Measurements from ENCODE around the gene MAST3.
"Not testable (repeated sequence)": the region's sequence is repeated elsewhere in the genome, so short reads cannot be mapped to it uniquely, and the experiment has no call there.

The MAST3 gene

GRCh38 chr19:18102916-18103542, 5.5 kb downstream of the MAST3 start:
- H3K9me3 ChIP-seq (replicated peaks; ENCODE audit: low read length), result no peaks in the 10 kb centered on the region
- H3K4me3 ChIP-seq (ENCODE audit: low read length), result no peak overlapping the region
- H3K36me3 ChIP-seq (ENCODE audit: insufficient read depth, low read length), result no peaks in the 10 kb centered on the region
- no peak overlapping the region for H3K9ac ChIP-seq (ENCODE audit: low read depth, low read length)
- H3K4me2 ChIP-seq (ENCODE audit: low read length), result no peak overlapping the region
- peaks cover 27% of the 10 kb centered on the region for H3K4me1 ChIP-seq (ENCODE audit: control insufficient read depth, insufficient read depth, low read length)
- H3K27me3 ChIP-seq (ENCODE audit: control insufficient read depth, insufficient read depth, low read length), result peaks cover 26% of the 10 kb centered on the region

DNA sequence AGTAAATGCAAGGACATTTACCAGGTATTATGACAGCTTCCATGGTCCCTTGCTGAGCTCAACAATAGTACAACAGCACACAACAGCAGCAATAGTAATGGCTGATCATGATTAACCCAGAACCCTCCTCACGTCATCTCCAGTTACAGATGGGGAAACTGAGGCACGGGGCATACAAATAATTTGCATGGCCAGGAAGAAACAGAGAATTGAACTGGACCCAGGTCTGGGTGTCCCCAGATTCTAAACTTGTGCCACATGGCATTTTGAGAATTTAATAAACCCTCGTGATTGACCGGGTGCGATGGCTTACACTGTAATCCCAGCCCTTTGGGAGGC, 7.2 kb downstream of the MAST3 start:
- H3K27me3 ChIP-seq (ENCODE audit: control insufficient read depth, insufficient read depth, low read length), result peaks cover 9% of the 10 kb centered on the region
- H3K4me2 ChIP-seq (ENCODE audit: low read length), result peak overlapping the region; percentile 91
- peaks cover 19% of the 10 kb centered on the region for H3K4me1 ChIP-seq (ENCODE audit: control insufficient read depth, insufficient read depth, low read length)
- H3K4me3 ChIP-seq (ENCODE audit: low read length), result peak overlapping the region; percentile 69
- H3K9me3 ChIP-seq (replicated peaks; ENCODE audit: low read length), result no peaks in the 10 kb centered on the region
- peak overlapping the region; percentile 74 for H3K9ac ChIP-seq (ENCODE audit: low read depth, low read length)
- H3K36me3 ChIP-seq (ENCODE audit: insufficient read depth, low read length), result no peaks in the 10 kb centered on the region

DNA sequence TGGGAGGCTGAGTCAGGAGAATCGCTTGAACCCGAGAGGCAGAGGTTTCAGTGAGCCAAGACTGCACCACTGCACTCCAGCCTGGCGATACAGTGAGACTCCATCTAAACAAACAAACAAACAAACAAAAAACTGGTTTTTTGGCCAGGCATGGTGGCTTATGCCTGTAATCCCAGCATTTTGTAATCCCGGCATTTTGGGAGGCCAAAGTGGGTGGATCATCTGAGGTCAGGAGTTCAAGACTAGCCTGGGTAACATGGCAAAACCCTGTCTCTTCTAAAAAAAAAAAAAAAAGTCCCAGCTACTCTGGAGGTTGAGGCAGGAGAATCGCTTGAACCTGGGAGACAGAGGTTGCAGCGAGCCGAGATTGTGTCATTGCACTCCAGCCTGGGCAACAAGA, 7.7 kb downstream of the MAST3 start:
- not testable (repeated sequence) for H3K27me3 ChIP-seq (ENCODE audit: control insufficient read depth, insufficient read depth, low read length); H3K9ac ChIP-seq (ENCODE audit: low read depth, low read length); H3K4me2 ChIP-seq (ENCODE audit: low read length); H3K36me3 ChIP-seq (ENCODE audit: insufficient read depth, low read length); H3K9me3 ChIP-seq (replicated peaks; ENCODE audit: low read length); H3K4me3 ChIP-seq (ENCODE audit: low read length)
- peaks cover 19% of the 10 kb centered on the region for H3K4me1 ChIP-seq (ENCODE audit: control insufficient read depth, insufficient read depth, low read length)

GRCh38 chr19:18107235-18107634, 9.7 kb downstream of the MAST3 start:
- Histone ChIP-seq H3K9ac (ENCODE audit: low read depth, low read length) (no peak overlapping the region), H3K36me3 (ENCODE audit: insufficient read depth, low read length) (no peaks in the 10 kb centered on the region), H3K4me2 (ENCODE audit: low read length) (no peak overlapping the region), H3K9me3 (replicated peaks; ENCODE audit: low read length) (no peaks in the 10 kb centered on the region), H3K4me1 (ENCODE audit: control insufficient read depth, insufficient read depth, low read length) (peaks cover 29% of the 10 kb centered on the region), H3K27me3 (ENCODE audit: control insufficient read depth, insufficient read depth, low read length) (no peaks in the 10 kb centered on the region), H3K4me3 (ENCODE audit: low read length) (no peak overlapping the region)

- H3K27me3 ChIP-seq (ENCODE audit: control insufficient read depth, insufficient read depth, low read length), result no peaks in the 10 kb centered on the region
- no peak overlapping the region for H3K9ac ChIP-seq (ENCODE audit: low read depth, low read length)
- no peaks in the 10 kb centered on the region for H3K36me3 ChIP-seq (ENCODE audit: insufficient read depth, low read length)
- no peak overlapping the region for H3K4me2 ChIP-seq (ENCODE audit: low read length)
- H3K4me1 ChIP-seq (ENCODE audit: control insufficient read depth, insufficient read depth, low read length), result peaks cover 18% of the 10 kb centered on the region
- no peaks in the 10 kb centered on the region for H3K9me3 ChIP-seq (replicated peaks; ENCODE audit: low read length)
- H3K4me3 ChIP-seq (ENCODE audit: low read length), result no peak overlapping the region
Measured at GRCh38 chr19:18108897-18109296, 11.3 kb downstream of the MAST3 start.

- H3K4me1 ChIP-seq (ENCODE audit: control insufficient read depth, insufficient read depth, low read length), result peaks cover 15% of the 10 kb centered on the region
- no peaks in the 10 kb centered on the region for H3K27me3 ChIP-seq (ENCODE audit: control insufficient read depth, insufficient read depth, low read length)
- H3K4me3 ChIP-seq (ENCODE audit: low read length), result peak overlapping the region; percentile 82
- peak overlapping the region; percentile 74 for H3K9ac ChIP-seq (ENCODE audit: low read depth, low read length)
- peak overlapping the region; percentile 89 for H3K4me2 ChIP-seq (ENCODE audit: low read length)
- no peaks in the 10 kb centered on the region for H3K36me3 ChIP-seq (ENCODE audit: insufficient read depth, low read length)
- no peaks in the 10 kb centered on the region for H3K9me3 ChIP-seq (replicated peaks; ENCODE audit: low read length)
Measured at GRCh38 chr19:18109341-18109732, 11.8 kb downstream of the MAST3 start.

DNA sequence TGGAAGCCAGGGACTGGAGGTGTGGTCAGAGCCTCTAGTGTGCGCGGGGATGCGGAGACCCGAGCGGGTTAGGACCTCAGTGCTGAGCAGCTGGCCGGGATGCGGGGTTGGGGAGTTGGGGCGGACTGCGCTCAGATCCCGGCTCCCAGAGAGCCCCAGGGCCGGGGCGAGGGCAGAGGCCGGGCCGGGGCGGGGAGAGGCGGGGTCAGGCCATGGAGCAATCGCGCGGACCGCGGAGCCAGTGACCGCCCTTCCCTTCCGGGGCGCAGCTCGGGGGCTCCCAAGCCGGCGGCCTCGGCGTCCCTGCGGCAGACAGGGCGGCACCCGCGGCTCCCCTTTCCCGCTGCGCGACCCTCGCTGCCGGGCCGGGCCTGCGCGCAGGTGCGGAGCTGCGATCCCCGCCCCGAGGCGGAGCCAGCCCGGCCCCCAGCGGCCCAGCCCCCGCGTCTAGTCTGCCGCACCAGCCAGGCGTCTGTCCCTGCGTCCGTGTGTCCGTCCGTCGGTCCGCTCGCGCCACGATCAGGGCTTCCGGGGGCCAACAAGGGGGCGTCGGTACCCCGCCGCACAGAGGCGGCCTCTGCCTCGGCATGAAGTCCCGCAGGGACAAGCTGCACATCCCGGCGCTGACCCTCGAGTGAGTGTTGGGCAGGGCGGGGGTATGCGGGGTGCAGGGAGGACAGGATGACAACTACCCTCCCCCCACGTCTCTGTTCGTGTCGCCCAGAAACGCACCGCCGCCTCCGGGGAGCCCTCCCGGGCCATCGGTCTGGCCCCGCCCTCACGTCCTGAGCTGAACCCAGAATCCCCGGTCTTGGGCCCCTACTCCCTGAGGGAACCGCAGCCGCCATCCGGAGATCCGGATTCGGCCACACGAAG, 12.4 kb downstream of the MAST3 start:
- Histone ChIP-seq H3K4me2 (ENCODE audit: low read length) (peak overlapping the region; percentile 89), H3K4me3 (ENCODE audit: low read length) (peak overlapping the region; percentile 82), H3K36me3 (ENCODE audit: insufficient read depth, low read length) (no peaks in the 10 kb centered on the region), H3K4me1 (ENCODE audit: control insufficient read depth, insufficient read depth, low read length) (peaks cover 10% of the 10 kb centered on the region), H3K9ac (ENCODE audit: low read depth, low read length) (peak overlapping the region; percentile 74), H3K27me3 (ENCODE audit: control insufficient read depth, insufficient read depth, low read length) (no peaks in the 10 kb centered on the region), H3K9me3 (replicated peaks; ENCODE audit: low read length) (no peaks in the 10 kb centered on the region)

- Histone ChIP-seq H3K9ac (ENCODE audit: low read depth, low read length) (peak overlapping the region; percentile 74), H3K4me1 (ENCODE audit: control insufficient read depth, insufficient read depth, low read length) (peaks cover 10% of the 10 kb centered on the region), H3K27me3 (ENCODE audit: control insufficient read depth, insufficient read depth, low read length) (no peaks in the 10 kb centered on the region), H3K4me3 (ENCODE audit: low read length) (peak overlapping the region; percentile 82), H3K4me2 (ENCODE audit: low read length) (peak overlapping the region; percentile 89), H3K36me3 (ENCODE audit: insufficient read depth, low read length) (no peaks in the 10 kb centered on the region), H3K9me3 (replicated peaks; ENCODE audit: low read length) (no peaks in the 10 kb centered on the region)
Measured at GRCh38 chr19:18110609-18111232, 13.1 kb downstream of the MAST3 start.

GRCh38 chr19:18112989-18113478, 15.5 kb downstream of the MAST3 start:
- H3K36me3 ChIP-seq (ENCODE audit: insufficient read depth, low read length), result no peaks in the 10 kb centered on the region
- H3K4me2 ChIP-seq (ENCODE audit: low read length), result no peak overlapping the region
- no peaks in the 10 kb centered on the region for H3K9me3 ChIP-seq (replicated peaks; ENCODE audit: low read length)
- no peak overlapping the region for H3K4me3 ChIP-seq (ENCODE audit: low read length)
- peaks cover 16% of the 10 kb centered on the region for H3K4me1 ChIP-seq (ENCODE audit: control insufficient read depth, insufficient read depth, low read length)
- no peaks in the 10 kb centered on the region for H3K27me3 ChIP-seq (ENCODE audit: control insufficient read depth, insufficient read depth, low read length)
- H3K9ac ChIP-seq (ENCODE audit: low read depth, low read length), result no peak overlapping the region

GRCh38 chr19:18113827-18114226, 16.2 kb downstream of the MAST3 start:
- Histone ChIP-seq H3K4me2 (ENCODE audit: low read length) (no peak overlapping the region), H3K9me3 (replicated peaks; ENCODE audit: low read length) (no peaks in the 10 kb centered on the region), H3K4me3 (ENCODE audit: low read length) (no peak overlapping the region), H3K36me3 (ENCODE audit: insufficient read depth, low read length) (no peaks in the 10 kb centered on the region), H3K27me3 (ENCODE audit: control insufficient read depth, insufficient read depth, low read length) (no peaks in the 10 kb centered on the region), H3K4me1 (ENCODE audit: control insufficient read depth, insufficient read depth, low read length) (peaks cover 24% of the 10 kb centered on the region), H3K9ac (ENCODE audit: low read depth, low read length) (no peak overlapping the region)

DNA sequence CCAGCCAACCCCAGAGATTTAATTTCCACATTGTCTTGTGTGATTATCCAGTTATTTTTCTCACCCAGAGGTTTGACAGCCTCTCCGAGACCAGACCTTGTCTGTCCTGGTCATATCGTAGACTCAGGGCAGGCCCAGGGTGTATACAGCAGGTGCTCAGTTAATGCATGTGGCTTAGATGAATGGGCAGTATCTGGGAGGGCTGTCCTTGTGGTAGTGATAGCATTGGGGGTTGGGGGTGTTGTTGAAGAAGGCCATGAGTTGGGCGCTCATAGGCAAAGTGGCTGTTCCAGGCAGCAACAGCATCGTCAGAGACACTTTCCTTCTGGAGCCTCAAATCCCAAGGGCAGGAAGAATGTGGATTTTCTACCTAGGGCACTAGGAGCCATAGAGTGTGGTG, 16.9 kb downstream of the MAST3 start:
- no peaks in the 10 kb centered on the region for H3K36me3 ChIP-seq (ENCODE audit: insufficient read depth, low read length)
- H3K9ac ChIP-seq (ENCODE audit: low read depth, low read length), result no peak overlapping the region
- no peak overlapping the region for H3K4me3 ChIP-seq (ENCODE audit: low read length)
- peaks cover 28% of the 10 kb centered on the region for H3K4me1 ChIP-seq (ENCODE audit: control insufficient read depth, insufficient read depth, low read length)
- no peak overlapping the region for H3K4me2 ChIP-seq (ENCODE audit: low read length)
- no peaks in the 10 kb centered on the region for H3K9me3 ChIP-seq (replicated peaks; ENCODE audit: low read length)
- H3K27me3 ChIP-seq (ENCODE audit: control insufficient read depth, insufficient read depth, low read length), result no peaks in the 10 kb centered on the region
